NCI-H2227 treated with DMSO at 0.1 percent for 48 hours (cell line): ENCODE data around the gene CAT.

ENCODE experiments used
- DNase-seq: peaks from one replicate; lab custom pipeline; 2025; lab: John Stamatoyannopoulos, UW

Gene CAT

GRCh38 chr11:34461215-34461614 is 22.5 kb downstream of the CAT start:
- no peak for DNase-seq

DNA sequence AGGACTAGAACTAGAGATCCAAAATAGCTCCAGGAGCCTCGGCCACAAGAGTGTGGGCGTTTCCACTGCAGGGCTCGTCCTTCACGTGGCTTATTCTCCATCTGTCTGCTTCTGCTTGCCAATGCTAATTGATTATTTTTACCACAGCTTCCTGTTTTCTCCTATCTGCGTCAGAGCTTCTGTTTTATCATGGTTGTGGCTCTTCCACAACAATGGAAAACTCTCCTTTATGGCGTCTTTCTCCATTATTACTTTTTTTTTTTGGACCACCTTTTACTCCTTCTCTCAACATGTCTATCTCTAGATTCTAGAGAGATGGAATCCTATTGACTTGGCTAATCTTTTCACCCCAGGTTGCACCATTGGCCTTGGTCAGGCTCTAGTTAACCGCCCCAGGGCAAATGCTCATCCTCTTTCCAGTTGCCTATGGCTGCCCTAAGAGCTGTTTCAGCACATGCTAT is 25.9 kb downstream of the CAT start:
- DNase-seq = no peak

DNA sequence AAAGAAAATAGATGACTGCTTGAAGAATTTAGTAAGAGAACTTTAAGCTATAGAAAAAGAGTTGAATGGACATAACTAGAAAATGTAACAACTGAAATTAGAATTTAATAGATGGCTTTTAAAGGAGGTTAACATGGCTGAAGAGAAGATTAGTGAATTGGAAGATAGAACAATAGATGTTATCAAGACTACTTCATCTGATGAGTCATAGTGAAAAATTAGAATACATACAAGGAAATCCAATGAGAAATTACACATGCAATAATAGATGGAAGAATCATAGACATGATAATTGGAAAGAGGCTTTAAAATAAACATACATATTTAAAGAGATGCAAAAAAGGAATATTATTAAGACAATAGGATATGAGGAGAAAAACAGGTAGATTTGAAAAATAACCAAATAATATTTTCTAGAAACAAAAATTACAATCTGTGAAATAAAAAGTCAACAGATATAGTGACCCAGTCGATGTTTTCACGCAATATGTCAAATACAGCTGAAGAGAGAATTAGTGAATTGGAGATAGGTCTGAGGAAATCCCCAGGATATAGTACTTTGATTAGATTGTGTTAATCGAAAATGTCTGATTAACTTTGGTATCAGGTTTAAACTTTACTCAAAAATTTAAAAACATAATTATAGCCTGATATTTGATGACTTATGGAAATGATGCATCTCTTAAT is 28.2 kb downstream of the CAT start:
- DNase-seq = no peak

GRCh38 chr11:34468209-34468841 is 29.6 kb downstream of the CAT start:
- DNase-seq = no peak

GRCh38 chr11:34473603-34474169 is 35.0 kb downstream of the CAT start:
- no peak for DNase-seq

- no peak for DNase-seq
Observed at GRCh38 chr11:34475656-34476055, 36.9 kb downstream of the CAT start.

DNA sequence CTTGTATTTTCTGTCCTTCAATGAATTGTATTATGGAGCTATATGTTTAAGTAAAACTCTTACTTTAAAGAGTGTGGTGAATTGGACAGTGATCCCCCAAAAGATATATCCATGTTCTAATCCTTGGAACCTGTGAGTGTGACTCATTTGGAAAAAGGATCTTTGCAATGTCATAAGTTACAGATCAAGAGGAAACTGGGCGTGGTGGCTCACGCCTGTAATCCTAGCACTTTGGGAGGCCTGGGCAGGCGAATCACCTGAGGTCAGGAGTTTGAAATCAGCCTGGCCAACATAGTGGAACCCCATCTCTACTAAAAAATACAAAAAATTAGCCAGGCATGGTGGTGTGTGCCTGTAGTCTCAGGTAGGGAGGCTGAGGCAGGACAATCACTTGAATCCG is 38.1 kb downstream of the CAT start:
- no peak for DNase-seq

DNA sequence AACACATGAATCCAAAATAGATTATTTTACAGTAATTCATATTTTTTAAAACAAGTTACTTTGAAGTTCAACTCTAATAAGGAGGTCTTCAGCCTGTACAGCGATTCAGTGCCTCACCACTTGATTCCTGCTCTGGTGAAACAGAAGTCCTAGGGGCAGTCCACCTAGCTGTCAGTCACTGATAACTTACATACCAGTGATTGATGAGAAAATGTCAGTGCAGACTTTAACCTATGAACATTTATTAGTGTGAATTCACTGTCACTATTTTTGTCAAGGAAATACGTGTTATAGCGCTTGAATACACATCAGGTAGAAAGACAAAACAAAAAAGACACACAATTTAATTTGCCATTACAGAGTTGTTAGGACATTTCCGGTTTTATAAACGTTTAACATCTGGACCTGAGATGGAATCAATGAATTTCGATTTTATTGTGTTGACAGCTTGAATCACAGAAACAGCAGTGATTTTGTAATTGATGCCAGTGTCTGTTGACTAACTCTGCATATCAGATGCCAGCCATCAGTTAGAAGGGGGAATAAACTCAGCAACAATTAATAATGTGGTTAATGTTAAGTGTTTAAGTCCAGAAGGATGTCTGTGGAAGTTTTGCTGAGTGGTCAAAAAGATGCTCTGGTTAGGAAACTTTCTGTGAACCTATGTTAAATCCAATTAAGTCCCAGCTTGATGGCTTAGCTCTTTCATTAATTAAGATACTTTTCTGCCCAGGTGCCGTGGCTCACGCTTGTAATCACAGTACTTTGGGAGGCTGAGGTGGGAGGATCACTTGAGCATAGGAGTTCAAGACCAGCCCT is 40.3 kb downstream of the CAT start:
- no peak for DNase-seq

DNA sequence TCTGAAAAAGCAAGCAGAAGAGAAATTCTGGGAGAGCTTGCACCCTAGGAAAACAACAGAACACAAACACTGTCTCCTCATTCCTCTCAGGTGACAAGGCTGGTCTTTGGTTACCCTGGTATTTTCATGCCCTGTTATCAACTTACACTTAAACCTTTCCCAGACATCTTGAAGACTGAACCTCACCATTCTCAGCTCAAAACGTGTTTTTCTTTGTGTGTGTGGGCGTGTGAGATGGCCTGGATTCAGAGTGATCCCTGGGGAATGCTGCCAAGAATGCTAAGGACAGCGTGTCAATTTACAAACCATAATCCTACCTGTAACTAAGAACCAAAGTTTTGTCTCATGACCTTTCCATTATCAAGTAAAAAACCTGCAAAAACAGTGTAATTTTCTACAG is 41.6 kb downstream of the CAT start:
- DNase-seq = no peak

GRCh38 chr11:34481307-34481706 is 42.6 kb downstream of the CAT start:
- no peak for DNase-seq

GRCh38 chr11:34483106-34483874 is 44.6 kb downstream of the CAT start:
- DNase-seq = no peak

DNA sequence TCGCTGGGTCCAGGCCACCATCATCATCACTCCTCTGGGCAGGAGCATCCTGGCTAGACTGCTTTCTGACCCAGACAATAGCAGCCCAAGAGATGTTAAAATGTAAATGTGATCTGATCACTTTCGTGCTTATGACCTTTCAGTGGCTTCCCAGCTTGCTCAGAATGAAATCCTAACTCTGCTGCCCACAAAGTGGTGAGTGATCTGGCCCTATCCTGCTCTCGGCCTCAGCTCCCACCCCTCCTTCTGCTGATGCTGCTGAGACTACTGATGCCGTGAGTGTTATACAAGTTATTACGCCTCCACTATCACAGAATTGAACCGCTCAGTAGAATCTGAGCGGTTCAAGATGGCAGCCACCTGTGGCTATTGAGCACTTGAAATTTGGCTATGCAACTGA is 48.7 kb downstream of the CAT start:
- DNase-seq = no peak

GRCh38 chr11:34488855-34489557 is 50.3 kb downstream of the CAT start:
- DNase-seq = no peak

DNA sequence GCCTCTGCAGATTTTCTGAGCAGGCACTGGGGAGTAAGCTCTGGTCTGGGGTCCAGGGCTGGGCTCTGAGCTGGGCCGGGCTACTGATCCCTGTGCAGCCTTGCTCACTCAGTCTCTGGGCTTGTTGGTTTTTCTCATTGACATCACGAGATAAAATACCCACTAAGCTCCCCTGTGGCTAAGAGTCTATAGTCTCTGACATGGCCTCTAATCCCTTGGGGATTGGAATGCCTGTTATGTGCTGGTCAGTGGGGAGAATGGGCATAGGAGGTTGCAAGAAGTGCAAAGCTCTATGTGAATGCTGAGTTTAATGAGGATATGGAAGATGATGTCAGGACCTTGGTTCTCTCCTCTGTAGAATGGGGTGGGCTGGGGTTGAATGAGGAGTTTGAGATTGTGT is 51.6 kb downstream of the CAT start:
- no peak for DNase-seq

DNA sequence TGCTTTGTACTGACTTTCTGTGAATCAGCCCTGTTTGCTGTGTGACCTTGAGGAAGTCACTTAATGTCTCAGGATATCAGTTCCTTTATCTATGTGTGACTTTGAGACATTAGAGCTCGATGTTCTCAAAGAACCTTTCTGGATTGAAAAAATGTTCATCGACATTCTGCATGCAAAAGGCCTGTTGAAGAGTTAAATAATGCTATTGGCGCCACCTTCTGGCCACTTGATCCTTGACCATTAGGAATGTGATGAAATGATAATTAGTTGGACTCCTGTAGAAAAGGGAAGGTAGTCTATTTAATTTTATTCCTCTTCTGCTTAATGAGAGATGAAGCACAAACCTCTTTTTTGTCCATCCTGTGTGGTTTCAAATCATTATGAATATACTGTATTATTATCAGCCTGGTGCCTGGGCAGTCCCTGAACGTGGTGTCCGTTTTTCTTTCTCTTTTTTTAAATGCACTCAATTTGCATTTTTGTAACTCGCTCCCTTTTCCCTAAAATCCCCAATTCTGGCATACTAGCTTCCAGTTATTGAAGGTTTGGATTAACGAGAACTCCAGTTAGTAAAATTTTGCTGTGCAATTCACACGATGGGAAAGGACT is 54.2 kb downstream of the CAT start:
- peak; percentile 70 for DNase-seq

- DNase-seq = no peak
Observed at GRCh38 chr11:34493468-34493867, 54.7 kb downstream of the CAT start.

GRCh38 chr11:34493926-34494595 is 55.3 kb downstream of the CAT start:
- DNase-seq = no peak

DNA sequence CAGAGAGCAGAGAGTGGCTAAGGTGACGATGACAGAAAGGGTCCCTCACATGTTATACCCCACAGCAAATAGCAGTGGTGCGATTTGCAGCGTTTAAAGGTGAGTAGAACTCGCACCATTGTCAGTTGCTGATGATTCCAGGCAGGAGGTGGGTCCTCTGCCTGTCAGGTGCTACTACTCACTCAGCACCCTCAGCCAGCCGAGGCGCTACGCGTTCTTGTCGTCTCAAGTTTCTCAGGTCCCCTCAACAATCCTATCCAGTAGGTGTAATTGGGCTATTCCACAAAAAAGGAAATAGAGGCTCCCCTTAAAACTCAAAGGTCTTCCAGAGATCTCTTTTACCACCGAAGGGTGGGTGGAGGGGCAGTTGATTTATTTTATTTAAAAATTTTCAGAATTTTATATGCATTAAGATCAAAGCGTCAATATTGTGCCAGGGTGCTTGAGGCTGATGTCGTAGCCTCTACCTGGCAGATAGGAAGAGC is 56.5 kb downstream of the CAT start:
- no peak for DNase-seq

- DNase-seq = no peak
Observed at GRCh38 chr11:34495724-34496377, 57.1 kb downstream of the CAT start.
